ENCODE measurements around the gene EIF4G3. TPM values are rescaled to one million over a fixed set of nuclear protein-coding genes. Genes with fewer than 3 reads are reported as not detected.

EIF4G3 gene
- total RNA-seq, 1 experiment from 2014 or later: 72.0 TPM

DNA sequence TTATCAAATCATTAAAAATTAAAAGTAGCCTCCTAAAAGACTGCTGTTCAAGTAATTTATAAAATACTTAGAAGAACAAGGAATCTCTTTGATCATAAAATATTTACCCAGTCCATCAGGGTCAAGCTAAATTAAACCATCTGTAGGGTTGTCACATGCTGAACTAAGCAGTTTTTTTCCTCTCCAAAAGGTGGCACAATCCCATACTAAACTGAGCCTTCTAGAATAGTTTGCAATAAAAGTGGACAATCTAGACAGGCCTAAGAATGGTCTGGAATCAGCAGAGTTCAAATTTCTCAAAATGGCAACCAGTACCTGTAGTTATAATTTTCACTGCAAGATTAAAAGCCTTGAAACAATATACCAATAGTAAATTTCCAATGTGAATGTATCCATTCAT is 194.8 kb downstream of the EIF4G3 start:
- Mint-ChIP-seq H3K36me3 (ENCODE audit: insufficient read depth in 1 of 3, low read depth in 3 of 3) (peaks cover 3 to 6% (median 5%) of the 10 kb centered on the region in 3 experiments; a peak in 3 of 7 replicates), H3K4me3 (no peak overlapping the region), H3K4me1 (no peaks in the 10 kb centered on the region), H3K9me3 (no peaks in the 10 kb centered on the region; a peak in 1 of 5 replicates), H3K27me3 (ENCODE audit: low read depth) (no peaks in the 10 kb centered on the region), H3K27ac (no peak overlapping the region)
- Histone ChIP-seq H3K79me2 (ENCODE audit: insufficient read depth, low read length) (no peaks in the 10 kb centered on the region), H2BK12ac (ENCODE audit: insufficient read length, low read depth, low read length) (no peak overlapping the region), H3K23ac (ENCODE audit: insufficient read length, low read depth, low read length) (no peak overlapping the region), H3K9me3 (ENCODE audit: control insufficient read depth, low read depth, low read length) (no peaks in the 10 kb centered on the region), H3K14ac (ENCODE audit: insufficient read depth, low read length) (no peak overlapping the region), H2BK120ac (ENCODE audit: low read depth, low read length, poor library complexity, severe bottlenecking) (no peak overlapping the region), H2BK20ac (ENCODE audit: low read depth, low read length, poor library complexity, severe bottlenecking) (no peak overlapping the region), H3K79me1 (ENCODE audit: insufficient read depth, low read depth, low read length, poor library complexity, severe bottlenecking) (peaks cover 2% of the 10 kb centered on the region), H2BK15ac (ENCODE audit: low read depth, low read length) (no peak overlapping the region), H4K5ac (ENCODE audit: insufficient read length, low read depth, low read length) (no peak overlapping the region), H3K23me2 (ENCODE audit: insufficient read length, low read depth, low read length, poor library complexity, severe bottlenecking) (no peaks in the 10 kb centered on the region), H2BK5ac (ENCODE audit: insufficient read length, low read length) (no peak overlapping the region), H4K91ac (ENCODE audit: insufficient read length, low read depth, low read length) (no peak overlapping the region), H2AFZ (ENCODE audit: low read length) (no peak overlapping the region), H4K8ac (replicated peaks; ENCODE audit: insufficient read length, low read depth, low read length) (no peak overlapping the region), H2AK5ac (ENCODE audit: insufficient read length, low read length) (no peak overlapping the region), H3K4me2 (ENCODE audit: insufficient read depth, insufficient read length, low read length) (no peak overlapping the region), H3K4ac (ENCODE audit: low read depth, low read length) (no peak overlapping the region), H3K27me3 (ENCODE audit: insufficient read depth, low read length) (no peaks in the 10 kb centered on the region), H3K18ac (ENCODE audit: insufficient read length, low read depth, low read length) (no peak overlapping the region), H4K20me1 (ENCODE audit: control insufficient read depth, insufficient read depth, insufficient read length) (no peaks in the 10 kb centered on the region), H3T11ph (ENCODE audit: low read length) (no peak overlapping the region), H3K56ac (ENCODE audit: insufficient read length, low read depth, low read length) (no peak overlapping the region), H3K9ac (ENCODE audit: extremely low read depth, insufficient read length, low read length) (no peak overlapping the region), H3K27ac (ENCODE audit: insufficient read length, low read depth, low read length) (no peak overlapping the region), H3K4me1 (ENCODE audit: insufficient read depth, low read length) (no peaks in the 10 kb centered on the region)
- TF ChIP-seq, protein P1, sequence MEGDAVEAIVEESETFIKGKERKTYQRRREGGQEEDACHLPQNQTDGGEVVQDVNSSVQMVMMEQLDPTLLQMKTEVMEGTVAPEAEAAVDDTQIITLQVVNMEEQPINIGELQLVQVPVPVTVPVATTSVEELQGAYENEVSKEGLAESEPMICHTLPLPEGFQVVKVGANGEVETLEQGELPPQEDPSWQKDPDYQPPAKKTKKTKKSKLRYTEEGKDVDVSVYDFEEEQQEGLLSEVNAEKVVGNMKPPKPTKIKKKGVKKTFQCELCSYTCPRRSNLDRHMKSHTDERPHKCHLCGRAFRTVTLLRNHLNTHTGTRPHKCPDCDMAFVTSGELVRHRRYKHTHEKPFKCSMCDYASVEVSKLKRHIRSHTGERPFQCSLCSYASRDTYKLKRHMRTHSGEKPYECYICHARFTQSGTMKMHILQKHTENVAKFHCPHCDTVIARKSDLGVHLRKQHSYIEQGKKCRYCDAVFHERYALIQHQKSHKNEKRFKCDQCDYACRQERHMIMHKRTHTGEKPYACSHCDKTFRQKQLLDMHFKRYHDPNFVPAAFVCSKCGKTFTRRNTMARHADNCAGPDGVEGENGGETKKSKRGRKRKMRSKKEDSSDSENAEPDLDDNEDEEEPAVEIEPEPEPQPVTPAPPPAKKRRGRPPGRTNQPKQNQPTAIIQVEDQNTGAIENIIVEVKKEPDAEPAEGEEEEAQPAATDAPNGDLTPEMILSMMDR (conservative IDR thresholded peaks at IDR 0.05): no peak
- DNase-seq: no peak
